ENCODE measurements around the gene MXD1.
"Not testable (repeated sequence)": the region's sequence is repeated elsewhere in the genome, so short reads cannot be mapped to it uniquely, and the experiment has no call there.

Gene MXD1

GRCh38 chr2:69914950-69915945, at the start of gene MXD1:
TSS of gene MXD1 (plus strand) at chr2:69915109. CDS start at chr2:69915331, 222 bp downstream.
- DNase-seq (ENCODE audit: low read depth): no peak

GRCh38 chr2:69888451-69888850, 26.5 kb upstream of the MXD1 start:
- no peak for DNase-seq (ENCODE audit: low read depth)

GRCh38 chr2:69889302-69889701, 25.6 kb upstream of the MXD1 start:
- no peak for DNase-seq (ENCODE audit: low read depth)

- DNase-seq (ENCODE audit: low read depth): no peak
Measured at GRCh38 chr2:69890881-69891280, 24.0 kb upstream of the MXD1 start.

- not testable (repeated sequence) for DNase-seq (ENCODE audit: low read depth)
Measured at GRCh38 chr2:69892838-69893424, 22.0 kb upstream of the MXD1 start.

- DNase-seq (ENCODE audit: low read depth): no peak
Measured at GRCh38 chr2:69893684-69894551, 21.0 kb upstream of the MXD1 start, which contains the start of gene SNRNP27. TSS of gene SNRNP27 (plus strand) at chr2:69893956. CDS start at chr2:69893985, 29 bp downstream.

GRCh38 chr2:69894737-69895136, 20.2 kb upstream of the MXD1 start:
- not testable (repeated sequence) for DNase-seq (ENCODE audit: low read depth)

- no peak for DNase-seq (ENCODE audit: low read depth)
Measured at GRCh38 chr2:69902213-69902922, 12.5 kb upstream of the MXD1 start.

- no peak for DNase-seq (ENCODE audit: low read depth)
Measured at GRCh38 chr2:69907216-69907615, 7.7 kb upstream of the MXD1 start.

GRCh38 chr2:69911985-69912563, 2.8 kb upstream of the MXD1 start:
- no peak for DNase-seq (ENCODE audit: low read depth)

GRCh38 chr2:69914164-69914949, 552 bp upstream of the MXD1 start:
- DNase-seq (ENCODE audit: low read depth): peak; percentile 100

- no peak for DNase-seq (ENCODE audit: low read depth)
Measured at GRCh38 chr2:69916106-69916505, 1.2 kb downstream of the MXD1 start.

GRCh38 chr2:69917852-69918251, 2.9 kb downstream of the MXD1 start:
- no peak for DNase-seq (ENCODE audit: low read depth)

GRCh38 chr2:69918401-69918800, 3.5 kb downstream of the MXD1 start:
- no peak for DNase-seq (ENCODE audit: low read depth)

- DNase-seq (ENCODE audit: low read depth): no peak
Measured at GRCh38 chr2:69923116-69923515, 8.2 kb downstream of the MXD1 start.

- no peak for DNase-seq (ENCODE audit: low read depth)
Measured at GRCh38 chr2:69926849-69927515, 12.1 kb downstream of the MXD1 start.

GRCh38 chr2:69931832-69932595, 17.1 kb downstream of the MXD1 start:
- no peak for DNase-seq (ENCODE audit: low read depth)

- no peak for DNase-seq (ENCODE audit: low read depth)
Measured at GRCh38 chr2:69932596-69932922, 17.6 kb downstream of the MXD1 start.

- DNase-seq (ENCODE audit: low read depth): no peak
Measured at GRCh38 chr2:69933254-69933828, 18.4 kb downstream of the MXD1 start.
